ENCODE results near the gene MTRFR. TPM values are rescaled to one million over a fixed set of nuclear protein-coding genes. Genes with fewer than 3 reads are reported as not detected.

The MTRFR gene
- total RNA-seq, 4 donors from 2014 or later = 7.9 to 13.7 (median 9.2) TPM

GRCh38 chr12:123231931-123232330 is 1.3 kb upstream of the MTRFR start:
- intact Hi-C loops (cut with DNase I) = loop anchor here (5.0 kb wide), 1 partner anchor 80 kb away; the partner anchor contains the start of gene PITPNM2
- TF ChIP-seq CTCF (IDR thresholded peaks at IDR 0.05) (no peak), POLR2AphosphoS5 (IDR thresholded peaks at IDR 0.05) (no peak), POLR2A (IDR thresholded peaks at IDR 0.05; ENCODE audit: low read depth) (no peak), EP300 (IDR thresholded peaks at IDR 0.05) (no peak)
- WGBS = 28% methylated on average over 5 of the region's 5 CpGs
- DNase-seq (ENCODE audit: extremely low spot score) = no peak
- Histone ChIP-seq H3K9me3 (no peaks in the 10 kb centered on the region), H3K4me3 (peak overlapping the region; percentile 76 to 94 (median 82)), H3K27ac (replicated peaks in 1 of 4) (peak overlapping the region; percentile 88 to 93 (median 92)), H3K27me3 (no peaks in the 10 kb centered on the region), H3K4me1 (peaks cover 26 to 57% (median 43%) of the 10 kb centered on the region in 4 donors), H3K36me3 (no peaks in the 10 kb centered on the region)

- intact Hi-C loops (cut with DNase I) = loop anchor here (5.0 kb wide), 1 partner anchor 80 kb away; the partner anchor contains the start of gene PITPNM2
- Histone ChIP-seq H3K27me3 (no peaks in the 10 kb centered on the region), H3K9me3 (no peaks in the 10 kb centered on the region), H3K36me3 (no peaks in the 10 kb centered on the region), H3K27ac (replicated peaks in 1 of 4) (peak overlapping the region; percentile 88 to 93 (median 92)), H3K4me3 (peak overlapping the region; percentile 76 to 94 (median 82)), H3K4me1 (peaks cover 26 to 58% (median 46%) of the 10 kb centered on the region in 4 donors)
- no peak for DNase-seq (ENCODE audit: extremely low spot score)
- 0% methylated on average over 15 of the region's 15 CpGs for WGBS
- no peak for TF ChIP-seq POLR2AphosphoS5 (IDR thresholded peaks at IDR 0.05)
- no peak for TF ChIP-seq EP300 (IDR thresholded peaks at IDR 0.05)
- TF ChIP-seq POLR2A (IDR thresholded peaks at IDR 0.05; ENCODE audit: low read depth) = no peak
- no peak for TF ChIP-seq CTCF (IDR thresholded peaks at IDR 0.05)
These were observed 797 bp upstream of the MTRFR start for GRCh38 chr12:123232472-123232806.

GRCh38 chr12:123233505-123234308 is 471 bp downstream of the MTRFR start:
- Histone ChIP-seq H3K4me1 (peaks cover 28 to 66% (median 55%) of the 10 kb centered on the region in 4 donors), H3K27me3 (no peaks in the 10 kb centered on the region), H3K9me3 (no peaks in the 10 kb centered on the region), H3K36me3 (peaks cover 0 to 3% (median 0%) of the 10 kb centered on the region in 4 donors), H3K27ac (replicated peaks in 1 of 4) (peak overlapping the region; percentile 87 to 93 (median 90)), H3K4me3 (peak overlapping the region; percentile 76 to 94 (median 82))
- TF ChIP-seq EP300 (IDR thresholded peaks at IDR 0.05) = no peak
- TF ChIP-seq CTCF (IDR thresholded peaks at IDR 0.05) = peak in 1 of 3 experiments; percentile 10
- DNase-seq (ENCODE audit: extremely low spot score) = no peak
- 21% methylated on average over 14 of the region's 42 CpGs for WGBS
- intact Hi-C loops (cut with DNase I) = loop anchor here (5.0 kb wide), 1 partner anchor 81 kb away; the partner anchor contains the start of gene PITPNM2

DNA sequence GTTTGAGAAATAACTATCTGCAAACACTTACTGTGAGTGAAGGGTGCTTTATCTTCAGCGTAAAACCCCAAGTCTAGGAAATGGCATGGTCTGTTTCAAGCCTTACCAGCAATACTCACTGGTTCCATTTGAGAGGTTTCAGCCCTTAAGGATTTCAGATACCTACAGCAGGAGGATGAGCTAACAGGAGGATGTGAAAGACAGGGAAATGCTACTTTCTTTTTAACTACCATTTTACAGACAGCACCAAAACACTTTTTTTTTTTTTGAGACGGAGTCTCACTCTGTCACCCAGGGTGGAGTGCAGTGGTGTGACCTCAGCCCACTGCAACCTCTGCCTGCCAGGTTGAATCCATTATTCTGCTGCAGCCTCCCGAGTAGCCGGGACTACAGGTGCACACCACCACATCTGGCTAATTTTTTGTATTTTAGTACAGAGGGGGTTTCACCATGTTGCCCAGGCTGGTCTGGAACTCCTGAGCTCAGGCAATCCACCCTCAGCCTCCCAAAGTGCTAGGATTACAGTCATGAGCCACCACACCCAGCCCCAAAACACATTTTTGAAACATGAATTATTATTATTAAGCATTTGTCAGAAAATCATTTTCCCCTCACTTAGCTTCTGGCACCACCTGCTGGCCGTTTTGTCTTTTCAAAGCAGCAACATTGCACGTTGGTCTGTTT is 4.6 kb downstream of the MTRFR start:
- H3K27me3 ChIP-seq = no peaks in the 10 kb centered on the region
- DNase-seq (ENCODE audit: extremely low spot score) = no peak
- peaks cover 0 to 10% (median 4%) of the 10 kb centered on the region in 4 donors for H3K36me3 ChIP-seq
- no peaks in the 10 kb centered on the region for H3K9me3 ChIP-seq
- peak overlapping the region in 2 of 4 donors; percentile 18 to 57 for H3K27ac ChIP-seq (replicated peaks in 1 of 4)
- TF ChIP-seq EP300 (IDR thresholded peaks at IDR 0.05) (no peak), CTCF (IDR thresholded peaks at IDR 0.05) (peak; percentile 71 to 79 (median 75)), POLR2AphosphoS5 (IDR thresholded peaks at IDR 0.05) (peak in 1 of 2 donors; percentile 12), POLR2A (IDR thresholded peaks at IDR 0.05; ENCODE audit: low read depth) (no peak)
- WGBS = 57% methylated on average over 6 of the region's 6 CpGs
- H3K4me3 ChIP-seq = no peak overlapping the region
- peaks cover 29 to 60% (median 53%) of the 10 kb centered on the region in 4 donors for H3K4me1 ChIP-seq
- intact Hi-C loops (cut with DNase I) = loop anchor here (2.0 to 5.0 kb wide), 2 partner anchors 195 to 255 kb away; partner anchors contain the start of gene ARL6IP4

Measured in esophagus muscularis mucosa (tissue), 4 donors.